Common myeloid progenitor, CD34-positive (primary cell): ENCODE data around the gene LRRN2.

ENCODE experiments used
- CTCF ChIA-PET: fragments of 350-600 bp; sonication (Branson Sonifier 250); formaldehyde crosslinking; loops from one replicate; lab custom pipeline; 2021; ENCODE audit warnings: antibody characterized with exemption; lab: Charles Lee
- POLR2A ChIA-PET: fragments of 350-600 bp; sonication (Branson Sonifier 250); formaldehyde crosslinking; loops from one replicate; lab custom pipeline; 2021; ENCODE audit warnings: antibody characterized with exemption; lab: Charles Lee
- DNase-seq, 3 donors: peaks; one replicate each; pipeline versions ENCODE4 v3.0.0 to v3.0.0-alpha.2; 2013
- H3K27ac ChIP-seq, 2 experiments: 1 replicate in 1 of 2; 2 replicates in 1 of 2; pipeline ENCODE4 v1.7.0; 2013; ENCODE audit warnings: inconsistent platforms in 2 of 2, low read length in 2 of 2, mild to moderate bottlenecking in 2 of 2, low read depth in 1 of 2, moderate library complexity in 1 of 2; ENCODE audit not compliant: severe bottlenecking in 2 of 2, insufficient read depth in 1 of 2, poor library complexity in 1 of 2
- H3K27me3 ChIP-seq, 5 experiments: replicated peaks in 2 of 5; 1 replicate in 3 of 5; 2 replicates in 2 of 5; pipeline versions ENCODE4 v1.6.1 to v1.7.0; 2013; ENCODE audit warnings: low read length in 4 of 5, mild to moderate bottlenecking in 2 of 5, moderate library complexity in 2 of 5, inconsistent platforms in 1 of 5; ENCODE audit not compliant: insufficient read depth in 5 of 5, control insufficient read depth in 4 of 5
- H3K36me3 ChIP-seq, 4 experiments: 1 replicate in 2 of 4; 2 replicates in 2 of 4; pipeline versions ENCODE4 v1.6.1 to v1.7.0; 2013; ENCODE audit warnings: low read length in 3 of 4, control low read depth in 1 of 4, mild to moderate bottlenecking in 1 of 4; ENCODE audit not compliant: control insufficient read depth in 4 of 4, insufficient read depth in 4 of 4
- H3K4me1 ChIP-seq, 4 experiments: 1 replicate in 3 of 4; 2 replicates in 1 of 4; pipeline versions ENCODE4 v1.6.1 to v1.7.1; 2013; ENCODE audit warnings: low read length in 3 of 4, mild to moderate bottlenecking in 3 of 4, control low read depth in 1 of 4, inconsistent platforms in 1 of 4, moderate library complexity in 1 of 4; ENCODE audit not compliant: control insufficient read depth in 4 of 4, insufficient read depth in 4 of 4; ENCODE audit errors: control extremely low read depth in 1 of 4
- H3K4me3 ChIP-seq, 7 experiments: 1 replicate in 4 of 7; 2 replicates in 3 of 7; pipeline versions ENCODE4 v1.5.1 to v1.7.0; 2013; ENCODE audit warnings: mild to moderate bottlenecking in 7 of 7, low read length in 6 of 7, moderate library complexity in 6 of 7, inconsistent platforms in 2 of 7, low read depth in 2 of 7, control low read depth in 1 of 7; ENCODE audit not compliant: insufficient read depth in 4 of 7, control insufficient read depth in 1 of 7; ENCODE audit errors: extremely low read depth in 1 of 7
- H3K9me3 ChIP-seq, 5 experiments: 1 replicate in 4 of 5; 2 replicates in 1 of 5; pipeline versions ENCODE4 v1.6.1 to v1.7.1; 2013; ENCODE audit warnings: low read length in 4 of 5, mild to moderate bottlenecking in 2 of 5, inconsistent platforms in 1 of 5, low read depth in 1 of 5, moderate library complexity in 1 of 5; ENCODE audit not compliant: control insufficient read depth in 4 of 5, insufficient read depth in 2 of 5; ENCODE audit errors: control extremely low read depth in 1 of 5
- WGBS: methylation state at CpG from one replicate; pipeline ENCODE4 v1.1.5; 2013; ENCODE audit not compliant: insufficient coverage; 5-methylcytosine and 5-hydroxymethylcytosine counted together

LRRN2 gene

DNA sequence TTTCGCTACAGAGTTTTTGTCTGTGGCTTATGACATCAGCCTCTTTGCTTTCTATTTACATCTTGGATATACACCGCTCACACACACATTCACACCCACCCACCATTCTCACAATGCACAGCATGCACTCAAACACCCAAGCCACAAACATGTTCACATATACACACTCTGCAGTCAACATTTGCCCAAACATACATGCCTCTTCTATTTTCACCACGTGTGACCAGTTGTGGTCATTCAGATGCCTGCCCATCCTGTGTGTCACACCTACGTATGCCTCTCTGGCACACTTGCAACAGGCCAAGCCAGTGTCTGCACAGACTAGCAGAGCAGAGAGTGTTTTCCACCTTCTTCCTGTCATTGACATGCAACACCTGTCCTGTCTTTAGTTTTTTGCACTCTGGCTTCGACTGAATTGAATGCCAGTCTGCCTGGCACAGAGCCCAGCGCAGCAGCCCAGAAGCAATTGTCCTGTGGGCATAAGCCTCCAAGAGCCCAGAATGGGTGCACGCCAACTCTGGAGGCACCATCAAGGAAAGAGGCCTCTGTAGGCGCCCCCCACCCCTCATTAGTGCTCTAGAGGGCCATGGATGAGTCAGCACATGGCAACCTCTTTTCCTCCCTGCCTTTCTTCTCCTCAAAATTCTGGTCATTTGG, 37.7 kb upstream of the LRRN2 start:
- 94% methylated on average over 8 of the region's 8 CpGs for WGBS

GRCh38 chr1:204721373-204722055, 36.0 kb upstream of the LRRN2 start:
- WGBS, result 80% methylated on average over 9 of the region's 10 CpGs
- POLR2A ChIA-PET, result no interaction called here
- Histone ChIP-seq H3K27me3 (peaks cover 0 to 9% (median 0%) of the 10 kb centered on the region in 5 experiments), H3K36me3 (no peaks in the 10 kb centered on the region), H3K4me1 (no peaks in the 10 kb centered on the region), H3K27ac (no peak overlapping the region), H3K9me3 (no peaks in the 10 kb centered on the region), H3K4me3 (no peak overlapping the region)
- CTCF ChIA-PET, result interaction anchor here (1.1 kb wide), 1 partner anchor 84 kb away, joined by 3 read pairs; no protein-coding TSS in a partner anchor
- DNase-seq, result no peak

More for the DNA sequence above, 37.7 kb upstream of the LRRN2 start:
- POLR2A ChIA-PET, result no interaction called here
- CTCF ChIA-PET, result no interaction called here
- H3K4me1 ChIP-seq, result no peaks in the 10 kb centered on the region
- no peaks in the 10 kb centered on the region for H3K9me3 ChIP-seq
- no peaks in the 10 kb centered on the region for H3K36me3 ChIP-seq
- no peak overlapping the region for H3K4me3 ChIP-seq
- peaks cover 0 to 7% (median 0%) of the 10 kb centered on the region in 5 experiments for H3K27me3 ChIP-seq
- no peak overlapping the region for H3K27ac ChIP-seq
- no peak for DNase-seq

- CTCF ChIA-PET, result no interaction called here
These were observed 31.1 kb upstream of the LRRN2 start for GRCh38 chr1:204716660-204717059.

DNA sequence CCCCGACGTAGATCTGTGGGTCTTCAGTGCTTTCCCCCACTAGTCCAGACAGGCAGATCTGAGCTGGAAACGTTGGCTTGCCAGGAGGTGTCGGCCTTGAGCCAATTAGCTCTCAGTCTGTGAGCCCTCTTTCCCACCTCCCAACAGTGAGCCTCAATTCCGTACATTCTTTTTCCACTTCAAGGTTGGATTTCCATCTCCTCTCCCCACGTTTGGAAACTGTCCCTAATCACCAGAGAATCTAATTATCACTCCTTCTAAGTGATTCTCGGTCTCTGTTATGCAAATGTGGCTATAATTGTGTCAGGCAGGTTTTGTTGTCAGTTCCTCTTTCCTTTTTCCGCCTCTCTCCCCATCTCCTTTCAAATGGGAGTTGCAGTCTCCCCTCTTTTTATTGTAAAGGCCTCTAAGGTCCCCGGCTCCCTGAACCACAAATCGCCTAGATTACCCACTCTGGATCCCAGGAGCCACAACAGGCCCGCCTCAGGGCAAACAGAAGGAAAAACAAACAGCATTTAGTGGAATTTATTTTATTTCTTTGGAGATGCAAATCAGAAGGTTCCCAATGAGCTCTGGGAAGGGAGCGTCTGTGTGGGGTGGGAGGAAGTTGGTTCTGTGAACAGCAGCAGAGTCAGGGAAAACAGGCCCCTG, 29.4 kb upstream of the LRRN2 start:
- Histone ChIP-seq H3K27me3 (peaks cover 0 to 36% (median 22%) of the 10 kb centered on the region in 5 experiments), H3K9me3 (no peaks in the 10 kb centered on the region), H3K27ac (no peak overlapping the region), H3K4me3 (no peak overlapping the region), H3K4me1 (peaks cover 0 to 5% (median 0%) of the 10 kb centered on the region in 4 experiments), H3K36me3 (no peaks in the 10 kb centered on the region)
- no peak for DNase-seq
- POLR2A ChIA-PET, result no interaction called here
- WGBS, result 84% methylated on average over 10 of the region's 12 CpGs
- CTCF ChIA-PET, result no interaction called here

More at GRCh38 chr1:204716660-204717059, 31.1 kb upstream of the LRRN2 start:
- no peak for DNase-seq
- H3K9me3 ChIP-seq, result no peaks in the 10 kb centered on the region
- H3K27me3 ChIP-seq, result peaks cover 0 to 21% (median 16%) of the 10 kb centered on the region in 5 experiments
- H3K4me1 ChIP-seq, result peaks cover 0 to 4% (median 0%) of the 10 kb centered on the region in 4 experiments
- POLR2A ChIA-PET, result no interaction called here
- H3K36me3 ChIP-seq, result no peaks in the 10 kb centered on the region
- H3K27ac ChIP-seq, result no peak overlapping the region
- no peak overlapping the region for H3K4me3 ChIP-seq

DNA sequence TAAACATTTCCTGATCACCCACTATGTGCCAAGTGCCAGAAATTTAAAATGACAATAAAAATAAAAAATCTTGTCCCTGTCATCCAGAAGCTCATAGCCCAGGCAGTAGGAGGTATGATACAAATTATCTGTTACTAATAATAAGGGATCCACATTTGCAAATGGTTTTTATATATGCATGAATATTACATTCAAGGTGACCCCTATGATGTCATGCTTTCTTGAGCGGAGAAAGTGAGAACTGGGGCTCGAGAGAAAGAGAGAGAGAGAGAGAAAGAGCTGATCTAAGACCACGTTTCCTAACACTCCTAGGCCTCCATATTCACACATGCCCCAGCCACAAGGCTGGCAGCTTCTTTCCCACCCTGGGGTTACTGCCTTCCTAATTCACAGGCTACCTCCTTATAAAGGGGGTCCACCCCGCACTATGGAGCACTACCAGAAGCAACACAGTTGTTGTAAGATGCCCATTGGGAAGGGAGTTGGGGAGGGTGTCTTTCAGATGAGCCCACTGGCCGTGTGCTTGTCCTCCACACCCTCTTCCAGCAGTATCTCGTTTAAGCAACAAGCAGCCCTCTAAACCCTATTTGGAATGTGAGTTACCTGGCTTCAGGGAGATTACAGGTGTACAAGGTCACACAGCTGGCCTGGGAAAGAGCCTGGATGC, 28.8 kb upstream of the LRRN2 start:
- 100% methylated on average over 1 of the region's 6 CpGs for WGBS
- ChIA-PET POLR2A (no interaction called here), CTCF (no interaction called here)
- H3K9me3 ChIP-seq, result no peaks in the 10 kb centered on the region
- no peak overlapping the region for H3K27ac ChIP-seq
- H3K4me3 ChIP-seq, result no peak overlapping the region
- peaks cover 0 to 5% (median 0%) of the 10 kb centered on the region in 4 experiments for H3K4me1 ChIP-seq
- H3K36me3 ChIP-seq, result no peaks in the 10 kb centered on the region
- no peak for DNase-seq
- H3K27me3 ChIP-seq, result peaks cover 0 to 42% (median 22%) of the 10 kb centered on the region in 5 experiments

- POLR2A ChIA-PET, result no interaction called here
- peaks cover 0 to 5% (median 0%) of the 10 kb centered on the region in 4 experiments for H3K4me1 ChIP-seq
- peaks cover 0 to 47% (median 24%) of the 10 kb centered on the region in 5 experiments for H3K27me3 ChIP-seq
- DNase-seq, result no peak
- 100% methylated on average over 1 of the region's 5 CpGs for WGBS
- H3K4me3 ChIP-seq, result no peak overlapping the region
- peaks cover 0 to 1% (median 0%) of the 10 kb centered on the region in 5 experiments for H3K9me3 ChIP-seq
- CTCF ChIA-PET, result no interaction called here
- H3K27ac ChIP-seq, result no peak overlapping the region
- H3K36me3 ChIP-seq, result no peaks in the 10 kb centered on the region
These were observed 28.0 kb upstream of the LRRN2 start for GRCh38 chr1:204713541-204713940.
